GM12878 (cell line): ENCODE results near the gene CA10.

ENCODE experiments used
- CEBPB ChIP-seq, 2 experiments: fragments of 150-350 bp in 1 of 2; IDR thresholded peaks; 2 replicates each; pipeline ENCODE4 v1.6.1; 2012 to 2014; ENCODE audit warnings: low read depth in 2 of 2, low read length in 2 of 2, borderline replicate concordance in 1 of 2, inconsistent platforms in 1 of 2
- MXI1 ChIP-seq: fragments of 150-350 bp; IDR thresholded peaks from 2 replicates; pipeline ENCODE4 v1.6.1; 2011; ENCODE audit warnings: low read depth, mild to moderate bottlenecking, inconsistent platforms, low read length, improper control_type of control experiment
- SMARCA5 ChIP-seq: fragments of 450-650 bp; IDR thresholded peaks from 2 replicates; pipeline ENCODE4 v1.6.1; 2017; ENCODE audit warnings: mild to moderate bottlenecking
- ZSCAN29 ChIP-seq: fragments of 450-650 bp; IDR thresholded peaks from 2 replicates; pipeline ENCODE4 v1.6.1; 2017; ENCODE audit warnings: mild to moderate bottlenecking, moderate library complexity
- TF ChIP-seq, protein P1 (sequence below): fragments of 450-650 bp; formaldehyde crosslinking; IDR thresholded peaks from 2 replicates; pipeline ENCODE4 v1.5.0; 2022; ENCODE audit warnings: mild to moderate bottlenecking, missing genetic modification characterization
- TF ChIP-seq, protein P2 (sequence below), 3 experiments: IDR thresholded peaks in 2 of 3; conservative IDR thresholded peaks in 1 of 3; 2 replicates each; pipeline ENCODE4 v1.5.1; 2011; ENCODE audit warnings: low read depth in 3 of 3, low read length in 3 of 3, mild to moderate bottlenecking in 3 of 3, control low read depth in 2 of 3, moderate library complexity in 2 of 3, inconsistent platforms in 1 of 3, mixed read lengths in 1 of 3; ENCODE audit not compliant: control insufficient read depth in 2 of 3, insufficient read depth in 1 of 3; ENCODE audit errors: extremely low read depth in 1 of 3
- TF ChIP-seq, protein P3 (sequence below): IDR thresholded peaks from 2 replicates; pipeline ENCODE4 v1.6.1; 2012; ENCODE audit warnings: low read depth, low read length, improper control_type of control experiment

DNA sequence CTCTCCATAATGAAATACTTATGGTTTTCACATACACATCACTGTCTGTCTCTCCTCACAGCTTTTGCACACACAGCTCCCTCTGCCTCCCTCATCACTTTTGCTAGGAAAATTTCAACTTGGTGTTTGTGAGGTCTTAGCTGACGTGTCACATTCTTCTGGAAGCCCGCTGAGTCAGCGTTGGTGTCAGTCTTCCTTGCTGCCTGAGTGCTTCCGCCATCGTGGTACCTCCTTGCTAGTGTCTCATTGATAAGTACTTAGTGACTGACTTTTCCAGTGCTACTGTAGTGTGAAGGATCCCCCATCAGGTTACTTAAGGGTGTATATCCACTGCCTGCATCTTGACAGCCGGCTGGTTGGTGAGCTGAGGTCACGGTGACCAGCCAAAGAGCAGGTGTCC, 33.5 kb downstream of the CA10 start:
- TF ChIP-seq, protein P1, sequence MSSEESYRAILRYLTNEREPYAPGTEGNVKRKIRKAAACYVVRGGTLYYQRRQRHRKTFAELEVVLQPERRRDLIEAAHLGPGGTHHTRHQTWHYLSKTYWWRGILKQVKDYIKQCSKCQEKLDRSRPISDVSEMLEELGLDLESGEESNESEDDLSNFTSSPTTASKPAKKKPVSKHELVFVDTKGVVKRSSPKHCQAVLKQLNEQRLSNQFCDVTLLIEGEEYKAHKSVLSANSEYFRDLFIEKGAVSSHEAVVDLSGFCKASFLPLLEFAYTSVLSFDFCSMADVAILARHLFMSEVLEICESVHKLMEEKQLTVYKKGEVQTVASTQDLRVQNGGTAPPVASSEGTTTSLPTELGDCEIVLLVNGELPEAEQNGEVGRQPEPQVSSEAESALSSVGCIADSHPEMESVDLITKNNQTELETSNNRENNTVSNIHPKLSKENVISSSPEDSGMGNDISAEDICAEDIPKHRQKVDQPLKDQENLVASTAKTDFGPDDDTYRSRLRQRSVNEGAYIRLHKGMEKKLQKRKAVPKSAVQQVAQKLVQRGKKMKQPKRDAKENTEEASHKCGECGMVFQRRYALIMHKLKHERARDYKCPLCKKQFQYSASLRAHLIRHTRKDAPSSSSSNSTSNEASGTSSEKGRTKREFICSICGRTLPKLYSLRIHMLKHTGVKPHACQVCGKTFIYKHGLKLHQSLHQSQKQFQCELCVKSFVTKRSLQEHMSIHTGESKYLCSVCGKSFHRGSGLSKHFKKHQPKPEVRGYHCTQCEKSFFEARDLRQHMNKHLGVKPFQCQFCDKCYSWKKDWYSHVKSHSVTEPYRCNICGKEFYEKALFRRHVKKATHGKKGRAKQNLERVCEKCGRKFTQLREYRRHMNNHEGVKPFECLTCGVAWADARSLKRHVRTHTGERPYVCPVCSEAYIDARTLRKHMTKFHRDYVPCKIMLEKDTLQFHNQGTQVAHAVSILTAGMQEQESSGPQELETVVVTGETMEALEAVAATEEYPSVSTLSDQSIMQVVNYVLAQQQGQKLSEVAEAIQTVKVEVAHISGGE = no peak
- no peak for TF ChIP-seq SMARCA5
- no peak for TF ChIP-seq ZSCAN29
- TF ChIP-seq, protein P2, sequence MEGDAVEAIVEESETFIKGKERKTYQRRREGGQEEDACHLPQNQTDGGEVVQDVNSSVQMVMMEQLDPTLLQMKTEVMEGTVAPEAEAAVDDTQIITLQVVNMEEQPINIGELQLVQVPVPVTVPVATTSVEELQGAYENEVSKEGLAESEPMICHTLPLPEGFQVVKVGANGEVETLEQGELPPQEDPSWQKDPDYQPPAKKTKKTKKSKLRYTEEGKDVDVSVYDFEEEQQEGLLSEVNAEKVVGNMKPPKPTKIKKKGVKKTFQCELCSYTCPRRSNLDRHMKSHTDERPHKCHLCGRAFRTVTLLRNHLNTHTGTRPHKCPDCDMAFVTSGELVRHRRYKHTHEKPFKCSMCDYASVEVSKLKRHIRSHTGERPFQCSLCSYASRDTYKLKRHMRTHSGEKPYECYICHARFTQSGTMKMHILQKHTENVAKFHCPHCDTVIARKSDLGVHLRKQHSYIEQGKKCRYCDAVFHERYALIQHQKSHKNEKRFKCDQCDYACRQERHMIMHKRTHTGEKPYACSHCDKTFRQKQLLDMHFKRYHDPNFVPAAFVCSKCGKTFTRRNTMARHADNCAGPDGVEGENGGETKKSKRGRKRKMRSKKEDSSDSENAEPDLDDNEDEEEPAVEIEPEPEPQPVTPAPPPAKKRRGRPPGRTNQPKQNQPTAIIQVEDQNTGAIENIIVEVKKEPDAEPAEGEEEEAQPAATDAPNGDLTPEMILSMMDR (IDR thresholded peaks at IDR 0.05 in 2 of 3, conservative IDR thresholded peaks at IDR 0.05 in 1 of 3; ENCODE audit: control insufficient read depth in 2 of 3, extremely low read depth in 1 of 3, insufficient read depth in 1 of 3, low read depth in 3 of 3, low read length in 3 of 3) = no peak
- TF ChIP-seq, protein P3, sequence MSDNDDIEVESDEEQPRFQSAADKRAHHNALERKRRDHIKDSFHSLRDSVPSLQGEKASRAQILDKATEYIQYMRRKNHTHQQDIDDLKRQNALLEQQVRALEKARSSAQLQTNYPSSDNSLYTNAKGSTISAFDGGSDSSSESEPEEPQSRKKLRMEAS = no peak
- TF ChIP-seq MXI1 = no peak
- TF ChIP-seq CEBPB (IDR thresholded peaks at IDR 0.05; ENCODE audit: borderline replicate concordance in 1 of 2, low read depth in 2 of 2, low read length in 2 of 2) = no peak
